ENCODE results near the gene ZC3H7B. TPM values are rescaled to one million over a fixed set of nuclear protein-coding genes. Genes with fewer than 3 reads are reported as not detected.

ZC3H7B gene
- total RNA-seq, 1 experiment from 2014 or later, result 42.0 TPM

DNA sequence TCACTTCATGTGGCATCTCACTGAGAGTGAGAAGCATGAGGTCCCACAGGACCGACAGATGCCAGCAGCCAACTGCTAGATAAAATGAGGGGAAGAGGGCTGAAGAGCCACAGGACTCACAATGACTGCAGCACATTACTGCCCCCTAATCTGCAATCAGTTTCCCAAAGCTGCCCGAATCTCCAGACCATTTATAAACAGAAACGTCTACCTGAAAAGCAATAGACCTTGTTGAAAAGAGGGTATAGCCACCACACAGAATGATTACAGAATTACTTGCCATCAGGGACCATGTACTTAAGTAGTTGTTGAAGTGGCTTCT lies 68.1 kb downstream of the ZC3H7B start:
- ChIA-PET CTCF (no interaction called here), RAD21 (ENCODE audit: low non-redundant PET in 1 of 2, low total read pairs in 2 of 2, uncharacterized antibody in 2 of 2, unreplicated experiment in 2 of 2) (no interaction called here), POLR2A (interaction anchor here (3.2 kb wide), 1 partner anchor 12 kb away, joined by 16 read pairs; the partner anchor contains the start of gene TEF)
- Histone ChIP-seq H3K4me2 (ENCODE audit: low read length) (no peak overlapping the region), H2AFZ (ENCODE audit: low read depth, low read length, poor library complexity, severe bottlenecking) (no peak overlapping the region), H3K9ac (ENCODE audit: low read length) (no peak overlapping the region), H4K20me1 (ENCODE audit: insufficient read depth) (no peaks in the 10 kb centered on the region), H3K9me3 (ENCODE audit: control insufficient read depth in 1 of 2, insufficient read depth in 1 of 2, low read depth in 1 of 2, low read length in 2 of 2) (no peaks in the 10 kb centered on the region), H3K9me2 (ENCODE audit: insufficient read depth) (no peaks in the 10 kb centered on the region), H3K4me1 (ENCODE audit: control insufficient read depth in 1 of 2, insufficient read depth in 2 of 2, low read length in 2 of 2) (peaks cover 17 to 18% of the 10 kb centered on the region in 2 experiments), H3K79me2 (ENCODE audit: insufficient read depth, low read length) (no peaks in the 10 kb centered on the region), H3K27me3 (ENCODE audit: insufficient read depth, low read length) (no peaks in the 10 kb centered on the region), H3K4me3 (replicated peaks in 1 of 2; ENCODE audit: low read depth in 1 of 2, low read length in 2 of 2) (no peak overlapping the region), H3K36me3 (ENCODE audit: control insufficient read depth in 1 of 2, insufficient read depth in 2 of 2, low read length in 2 of 2) (no peaks in the 10 kb centered on the region), H3K27ac (ENCODE audit: low read depth, low read length) (no peak overlapping the region)
- DNase-seq (ENCODE audit: low read depth, low spot score), result no peak
- no TSS peak for BruUV-seq (replicated peaks)
- intact Hi-C loops (cut with micrococcal nuclease), result no loop called here
- no peak for ATAC-seq
- TF ChIP-seq, protein P1, sequence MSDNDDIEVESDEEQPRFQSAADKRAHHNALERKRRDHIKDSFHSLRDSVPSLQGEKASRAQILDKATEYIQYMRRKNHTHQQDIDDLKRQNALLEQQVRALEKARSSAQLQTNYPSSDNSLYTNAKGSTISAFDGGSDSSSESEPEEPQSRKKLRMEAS (IDR thresholded peaks at IDR 0.05), result no peak
- TF ChIP-seq RAD21 (IDR thresholded peaks at IDR 0.05; ENCODE audit: low read depth) (no peak), YY1 (IDR thresholded peaks at IDR 0.05; ENCODE audit: extremely low read depth, insufficient replicate concordance, low read depth, low read length) (no peak), EGR1 (IDR thresholded peaks at IDR 0.05; ENCODE audit: low read depth) (no peak), POLR2AphosphoS5 (IDR thresholded peaks at IDR 0.05; ENCODE audit: low read depth, low read length) (no peak), CBX3 (IDR thresholded peaks at IDR 0.05; ENCODE audit: low read depth) (no peak), ELF1 (IDR thresholded peaks at IDR 0.05; ENCODE audit: borderline replicate concordance, low read depth) (no peak), FOSL1 (IDR thresholded peaks at IDR 0.05; ENCODE audit: low read depth) (no peak), JUND (IDR thresholded peaks at IDR 0.05) (no peak)
- TF ChIP-seq, protein P2, sequence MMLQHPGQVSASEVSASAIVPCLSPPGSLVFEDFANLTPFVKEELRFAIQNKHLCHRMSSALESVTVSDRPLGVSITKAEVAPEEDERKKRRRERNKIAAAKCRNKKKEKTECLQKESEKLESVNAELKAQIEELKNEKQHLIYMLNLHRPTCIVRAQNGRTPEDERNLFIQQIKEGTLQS (IDR thresholded peaks at IDR 0.05), result no peak
- TF ChIP-seq, protein P3, sequence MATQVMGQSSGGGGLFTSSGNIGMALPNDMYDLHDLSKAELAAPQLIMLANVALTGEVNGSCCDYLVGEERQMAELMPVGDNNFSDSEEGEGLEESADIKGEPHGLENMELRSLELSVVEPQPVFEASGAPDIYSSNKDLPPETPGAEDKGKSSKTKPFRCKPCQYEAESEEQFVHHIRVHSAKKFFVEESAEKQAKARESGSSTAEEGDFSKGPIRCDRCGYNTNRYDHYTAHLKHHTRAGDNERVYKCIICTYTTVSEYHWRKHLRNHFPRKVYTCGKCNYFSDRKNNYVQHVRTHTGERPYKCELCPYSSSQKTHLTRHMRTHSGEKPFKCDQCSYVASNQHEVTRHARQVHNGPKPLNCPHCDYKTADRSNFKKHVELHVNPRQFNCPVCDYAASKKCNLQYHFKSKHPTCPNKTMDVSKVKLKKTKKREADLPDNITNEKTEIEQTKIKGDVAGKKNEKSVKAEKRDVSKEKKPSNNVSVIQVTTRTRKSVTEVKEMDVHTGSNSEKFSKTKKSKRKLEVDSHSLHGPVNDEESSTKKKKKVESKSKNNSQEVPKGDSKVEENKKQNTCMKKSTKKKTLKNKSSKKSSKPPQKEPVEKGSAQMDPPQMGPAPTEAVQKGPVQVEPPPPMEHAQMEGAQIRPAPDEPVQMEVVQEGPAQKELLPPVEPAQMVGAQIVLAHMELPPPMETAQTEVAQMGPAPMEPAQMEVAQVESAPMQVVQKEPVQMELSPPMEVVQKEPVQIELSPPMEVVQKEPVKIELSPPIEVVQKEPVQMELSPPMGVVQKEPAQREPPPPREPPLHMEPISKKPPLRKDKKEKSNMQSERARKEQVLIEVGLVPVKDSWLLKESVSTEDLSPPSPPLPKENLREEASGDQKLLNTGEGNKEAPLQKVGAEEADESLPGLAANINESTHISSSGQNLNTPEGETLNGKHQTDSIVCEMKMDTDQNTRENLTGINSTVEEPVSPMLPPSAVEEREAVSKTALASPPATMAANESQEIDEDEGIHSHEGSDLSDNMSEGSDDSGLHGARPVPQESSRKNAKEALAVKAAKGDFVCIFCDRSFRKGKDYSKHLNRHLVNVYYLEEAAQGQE (IDR thresholded peaks at IDR 0.05; ENCODE audit: low read depth), result no peak

Data from HCT116 (cell line).